Ureter (tissue), 1 donor: ENCODE data around the gene KIRREL3. TPM values are rescaled to one million over a fixed set of nuclear protein-coding genes. Genes with fewer than 3 reads are reported as not detected.
A peak's percentile ranks its signal among the peaks of the same experiment; 100 is the strongest.

Source experiments
- DNase-seq: peaks from one replicate; pipeline ENCODE4 v3.0.0-alpha.2; 2020; ENCODE audit warnings: low spot score
- total RNA-seq: library from RNA; stranded (reverse); gene quantifications from one replicate; pipeline ENCODE4 v1.2.4, GENCODE V29; 2023
- donor health status: DM: yes; HTN: yes; CAD: no.

Gene KIRREL3
- total RNA-seq, 1 donor from 2014 or later, result not detected

DNA sequence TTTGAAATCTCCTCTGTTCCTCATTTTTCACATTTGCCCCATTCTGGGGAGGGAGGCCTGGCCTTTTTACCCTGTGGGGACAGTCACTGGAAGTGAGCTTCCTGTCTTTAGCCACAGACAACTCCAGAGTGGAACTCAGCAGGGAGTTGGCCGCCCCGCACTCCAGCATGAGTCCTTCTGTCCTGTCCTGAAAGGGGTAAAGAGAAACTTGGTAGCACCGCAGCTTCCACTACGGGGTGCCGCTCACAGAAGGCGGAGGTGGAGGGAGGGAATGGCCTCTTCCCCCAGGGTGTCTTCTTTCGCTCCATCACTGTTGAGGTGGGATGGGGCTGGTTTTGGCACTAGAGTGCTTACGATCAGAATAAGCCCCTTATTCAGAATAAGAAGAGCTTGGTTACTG, 512.9 kb downstream of the KIRREL3 start:
- no peak for DNase-seq

DNA sequence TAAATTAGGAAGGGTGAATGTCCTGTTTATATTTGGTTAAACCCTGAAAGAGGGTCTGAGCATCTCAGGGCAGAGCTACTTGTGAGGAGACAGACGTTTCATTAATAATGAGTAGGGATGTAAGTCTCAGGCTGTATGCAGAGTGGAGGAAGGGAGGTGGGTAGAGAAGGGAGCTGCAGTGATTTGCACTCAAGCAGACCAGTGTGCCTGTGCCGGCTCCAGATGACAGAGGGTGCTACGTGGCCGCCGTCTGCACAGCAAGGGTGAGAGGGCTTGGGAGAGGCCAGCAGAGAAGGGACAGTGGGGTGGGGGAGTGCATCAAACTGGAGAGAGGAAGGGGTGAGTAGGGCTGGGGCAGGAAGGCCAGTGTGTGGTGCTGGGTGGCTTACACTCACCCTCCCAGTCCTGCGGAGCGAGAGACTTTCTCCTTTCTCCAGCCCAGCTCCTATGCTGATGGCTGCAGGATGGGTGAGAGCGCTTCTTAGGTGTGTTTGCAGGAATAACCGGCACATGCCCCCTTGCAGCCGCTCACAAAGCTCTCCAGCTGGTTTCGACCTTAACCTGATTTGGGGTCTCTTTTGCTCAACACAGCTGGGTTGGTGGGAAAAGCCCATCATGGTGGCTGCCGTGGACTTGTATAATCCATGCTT, 514.5 kb downstream of the KIRREL3 start:
- no peak for DNase-seq

DNA sequence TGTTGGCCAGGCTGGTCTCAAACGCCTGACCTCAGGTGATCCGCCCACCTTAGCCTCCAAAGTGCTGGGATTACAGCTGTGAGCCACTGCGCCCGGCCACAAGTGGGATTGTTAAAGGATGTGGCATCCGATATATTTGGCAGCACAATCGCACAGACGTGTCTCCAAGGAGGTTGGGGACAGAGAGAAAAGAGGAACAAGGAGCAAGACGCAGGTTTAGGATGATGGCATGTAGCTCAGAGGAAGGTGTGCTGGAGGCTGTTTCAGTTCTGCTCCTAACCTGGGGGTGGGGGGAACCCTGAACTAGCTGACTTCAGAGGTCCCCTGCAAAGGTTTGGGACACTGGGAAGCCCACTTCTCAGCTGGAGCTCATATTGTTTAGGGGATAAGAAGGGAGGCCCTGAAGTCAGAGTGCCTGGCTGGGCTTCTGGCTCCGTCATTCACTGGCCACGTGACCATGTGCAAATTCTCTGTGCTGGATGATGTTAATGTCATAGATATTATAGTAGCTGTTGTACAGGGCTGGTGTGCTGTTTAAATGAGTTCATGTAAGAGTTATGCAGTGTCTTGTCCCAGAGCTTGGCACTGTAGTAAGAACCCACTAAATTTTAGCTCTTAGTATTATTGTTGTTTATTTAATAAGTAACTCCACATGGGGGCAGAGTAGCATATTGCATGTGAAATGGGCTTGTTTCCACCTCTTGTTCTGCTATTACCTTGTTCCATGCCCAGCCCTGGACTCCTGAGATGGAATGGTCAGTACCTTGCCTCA, 515.4 kb downstream of the KIRREL3 start:
- no peak for DNase-seq

DNA sequence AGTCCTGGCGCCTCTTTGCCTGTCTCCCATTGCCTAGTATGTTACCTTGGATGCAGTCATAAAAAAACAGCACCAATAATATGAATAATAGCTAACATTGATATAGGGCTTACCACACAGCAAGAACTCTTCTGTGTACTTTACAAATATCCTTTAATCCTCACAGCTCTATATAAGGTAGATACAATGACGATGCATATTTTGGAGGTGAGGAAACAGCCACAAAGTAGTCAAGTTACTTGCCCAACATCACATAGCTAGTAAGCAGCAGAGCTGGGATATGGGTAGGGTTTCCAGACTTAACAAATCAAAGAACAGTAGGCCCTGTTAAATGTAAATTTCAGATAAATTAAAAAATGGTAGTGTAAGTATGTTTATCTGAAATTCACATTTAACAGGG, 516.3 kb downstream of the KIRREL3 start:
- DNase-seq, result no peak

DNA sequence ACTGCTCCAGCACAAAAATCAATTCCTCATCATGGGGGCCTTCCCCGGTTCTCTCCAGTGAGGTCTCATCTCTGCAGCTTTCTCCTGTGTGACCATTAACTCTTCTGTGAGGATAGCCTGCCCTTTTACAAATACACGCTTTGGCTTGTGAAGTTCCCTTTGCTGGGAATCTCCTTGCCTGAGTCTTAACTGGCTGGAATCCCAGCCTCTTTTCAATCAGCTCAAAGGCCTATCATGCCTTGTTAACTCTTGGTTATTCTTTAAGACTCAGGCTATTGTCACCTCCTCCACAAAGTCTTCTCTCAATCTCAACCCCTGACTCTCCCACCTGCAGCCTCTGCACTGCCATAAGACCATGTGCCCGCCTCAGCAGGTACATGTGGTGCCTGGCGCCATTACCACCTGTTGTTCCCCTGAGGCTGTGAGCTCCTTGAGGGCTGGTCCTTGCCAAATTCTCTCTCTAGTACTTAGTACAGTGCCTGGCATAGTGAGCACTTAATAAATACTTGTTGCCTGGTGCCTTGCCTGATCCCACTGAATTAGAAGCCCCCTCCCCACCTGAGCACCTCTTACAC, 516.9 kb downstream of the KIRREL3 start:
- no peak for DNase-seq

DNA sequence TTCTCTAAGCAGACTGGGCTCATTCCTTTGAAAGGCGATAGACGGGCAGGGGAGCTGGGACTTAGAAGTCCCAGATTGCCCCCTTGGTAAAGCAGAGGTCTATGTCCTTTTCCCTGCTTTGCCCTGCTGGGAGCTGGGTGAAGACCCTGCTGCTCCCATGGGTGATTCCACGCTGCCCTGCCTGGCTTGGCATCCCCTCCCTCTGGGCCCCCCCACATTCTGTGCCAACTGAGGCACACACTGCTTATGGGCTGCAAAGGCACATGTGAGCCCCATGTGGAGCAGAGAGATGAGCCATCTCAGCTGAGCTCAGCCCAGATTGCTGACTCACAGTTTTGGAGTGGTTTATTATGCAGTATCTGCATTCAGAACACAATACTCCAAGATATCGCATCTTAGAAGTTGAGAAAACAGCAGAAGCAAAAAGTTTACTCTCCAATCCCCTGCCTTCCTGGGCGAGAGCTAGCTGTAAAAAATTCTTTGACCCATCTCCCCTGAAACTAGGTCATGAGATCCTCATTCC, 517.9 kb downstream of the KIRREL3 start:
- no peak for DNase-seq

DNA sequence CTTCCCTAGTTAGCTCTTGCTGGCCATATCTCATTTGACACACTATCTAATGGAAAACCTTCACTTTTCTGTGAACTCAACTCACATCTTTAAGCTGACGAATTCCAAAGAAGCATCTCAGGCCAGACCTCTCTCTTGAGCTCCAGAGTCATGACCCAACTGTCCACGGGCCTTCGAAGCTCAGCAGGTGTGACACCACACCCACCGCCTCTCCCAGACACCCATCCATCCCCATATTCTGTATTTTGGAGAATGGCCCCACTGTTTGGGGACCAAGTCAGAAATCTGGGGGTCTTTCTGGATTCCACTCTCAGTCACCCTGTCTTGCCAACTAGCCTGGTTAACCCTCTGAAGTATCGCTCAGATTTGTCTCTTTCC, 519.3 kb downstream of the KIRREL3 start:
- no peak for DNase-seq

DNA sequence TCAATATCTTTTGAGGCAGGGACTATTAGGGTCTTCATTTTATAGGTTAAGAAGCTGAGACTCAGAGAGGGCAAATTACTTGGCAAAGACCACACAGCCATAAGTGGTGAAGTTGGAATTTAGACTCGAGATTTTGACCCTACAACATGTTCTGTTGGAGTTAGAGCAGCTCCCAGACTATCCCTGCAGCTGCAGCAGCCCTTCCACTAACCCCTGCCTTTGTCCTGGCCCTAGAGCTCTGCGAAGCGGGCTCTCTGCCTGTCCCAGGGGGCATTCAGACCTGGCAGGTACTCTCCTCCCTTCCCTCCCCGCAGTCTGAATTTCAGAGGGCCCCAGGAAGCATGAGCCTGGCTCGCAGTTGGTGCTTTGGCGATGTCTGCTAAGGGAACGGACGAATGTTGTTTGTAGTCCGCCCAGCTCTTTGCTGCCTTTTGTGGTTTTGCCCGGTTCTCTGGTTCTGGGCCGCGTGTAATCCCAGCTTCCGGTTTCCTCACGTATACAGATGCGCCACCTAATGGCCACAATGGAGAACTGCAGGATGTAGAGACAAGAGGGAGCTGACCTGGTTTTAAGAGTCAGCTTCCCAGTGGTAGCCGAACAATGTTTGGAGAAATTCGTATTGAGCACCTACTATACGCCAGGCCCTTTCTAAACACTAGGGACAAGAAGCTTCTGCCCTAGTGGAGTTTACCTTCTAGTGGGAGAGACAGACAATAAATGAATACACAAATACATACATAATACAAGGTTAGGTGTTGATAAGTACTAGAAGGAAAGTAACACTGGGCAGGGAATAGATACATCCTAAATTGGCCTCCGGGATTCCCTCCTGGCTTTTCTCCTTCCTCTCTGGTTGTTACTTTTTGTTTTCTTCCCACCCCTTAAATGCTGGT, 519.9 kb downstream of the KIRREL3 start:
- peak; percentile 87 for DNase-seq

DNA sequence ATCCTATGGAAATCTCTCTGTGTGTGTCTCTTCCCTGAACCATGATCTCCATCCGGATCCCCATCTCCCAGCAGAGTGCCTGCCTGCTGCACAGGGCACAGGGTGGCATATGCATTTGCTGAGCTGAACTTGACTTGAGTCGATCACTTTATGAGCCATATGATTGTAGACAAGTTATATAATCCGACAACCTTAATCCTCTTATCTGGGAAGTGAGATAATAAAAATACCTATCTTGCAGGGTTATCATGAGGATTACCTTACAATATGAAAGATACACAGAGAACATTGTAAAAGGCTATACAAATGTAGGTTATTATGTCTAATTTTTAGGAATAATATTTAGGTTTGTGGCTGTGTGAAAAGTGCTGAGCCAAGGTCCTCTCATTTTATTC, 520.6 kb downstream of the KIRREL3 start:
- no peak for DNase-seq

DNA sequence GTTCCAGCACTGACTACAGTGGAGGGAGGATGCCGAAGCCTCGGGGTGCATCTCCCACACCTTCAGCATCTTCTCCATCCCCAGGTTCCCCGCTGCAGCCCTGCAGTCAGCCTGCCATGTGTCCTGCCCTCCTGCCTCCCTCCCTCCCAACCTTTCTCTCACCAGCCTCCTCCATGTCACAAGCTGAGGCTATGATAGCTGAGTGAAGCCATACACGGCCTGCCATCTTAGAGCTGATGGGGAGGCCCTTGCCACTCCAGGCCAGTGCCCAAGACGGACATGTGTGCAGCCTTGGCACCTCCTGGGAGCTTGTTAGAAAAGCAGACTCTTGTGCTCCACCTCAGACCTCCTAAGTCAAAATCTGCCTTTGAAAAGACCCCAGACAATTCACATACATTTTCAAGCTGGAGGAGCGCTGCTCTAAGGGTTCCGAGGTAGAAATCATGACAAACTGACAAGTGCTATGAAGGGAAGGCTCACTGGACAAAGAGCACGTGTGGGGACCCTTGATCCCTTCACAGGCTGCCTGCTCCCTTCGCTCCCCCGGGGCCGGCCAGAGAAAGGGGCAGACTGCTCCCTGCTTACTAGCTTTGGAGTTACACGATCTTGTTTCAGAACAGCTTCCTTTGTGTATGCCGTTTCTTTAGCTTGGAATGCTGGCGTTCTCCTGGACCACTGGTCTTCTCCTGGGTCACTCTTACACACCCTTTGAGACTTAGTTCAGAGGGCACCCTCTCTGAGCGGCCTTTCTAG, 521.2 kb downstream of the KIRREL3 start:
- no peak for DNase-seq

DNA sequence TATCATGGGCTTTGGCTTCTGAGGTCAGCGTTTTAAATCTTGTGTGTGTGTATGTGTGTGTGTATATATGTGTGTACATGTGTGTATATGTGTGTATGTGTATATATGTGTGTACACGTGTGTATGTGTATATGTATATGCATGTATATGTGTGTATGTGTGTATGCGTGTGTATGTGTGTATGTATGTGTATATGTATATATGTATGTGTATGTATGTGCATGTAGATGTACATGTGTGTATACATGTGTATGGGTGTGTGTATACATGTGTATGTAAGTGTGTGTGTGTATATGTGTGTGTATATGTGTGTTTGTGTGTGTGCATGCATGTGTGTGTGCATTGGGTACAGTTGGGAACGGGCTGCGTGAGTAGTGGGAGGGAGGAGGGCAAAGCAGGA, 522.1 kb downstream of the KIRREL3 start:
- DNase-seq, result no peak

DNA sequence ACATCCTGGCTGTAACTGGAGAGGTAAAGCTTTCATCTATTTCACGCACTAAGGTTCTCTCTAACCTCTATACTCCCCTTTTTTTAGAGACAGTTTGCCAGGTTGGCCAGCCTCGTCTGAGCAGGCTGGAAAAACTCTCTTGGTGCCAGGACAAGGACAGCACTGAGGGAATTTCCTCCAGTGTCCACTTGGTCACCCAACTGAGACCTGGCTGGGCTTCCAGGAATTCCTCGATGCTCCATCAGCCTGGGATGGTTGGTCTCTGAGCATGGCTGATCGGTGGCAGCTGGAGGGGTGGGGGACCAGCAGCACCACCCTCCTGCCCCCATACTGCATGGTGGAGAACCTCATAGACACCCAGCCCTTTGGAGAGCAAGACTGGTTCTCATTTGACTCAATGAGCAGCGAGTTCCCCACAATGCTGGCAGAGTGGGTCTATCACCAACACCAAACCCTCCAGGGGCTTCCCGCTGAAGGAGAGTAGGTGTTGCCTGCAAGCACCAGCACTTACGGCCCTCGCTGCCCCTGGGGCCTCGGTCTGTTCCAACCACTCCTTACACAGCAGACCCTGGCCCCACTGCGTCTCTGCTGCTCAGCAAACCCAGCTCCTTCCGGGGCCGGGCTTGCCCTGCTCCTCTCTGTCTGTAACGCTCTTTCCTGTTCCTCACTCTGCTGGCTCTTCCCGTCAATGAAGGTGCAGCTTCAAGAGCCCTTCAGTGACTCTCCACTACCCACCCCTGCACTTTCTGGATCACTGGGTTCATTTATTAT, 522.9 kb downstream of the KIRREL3 start:
- DNase-seq, result no peak

DNA sequence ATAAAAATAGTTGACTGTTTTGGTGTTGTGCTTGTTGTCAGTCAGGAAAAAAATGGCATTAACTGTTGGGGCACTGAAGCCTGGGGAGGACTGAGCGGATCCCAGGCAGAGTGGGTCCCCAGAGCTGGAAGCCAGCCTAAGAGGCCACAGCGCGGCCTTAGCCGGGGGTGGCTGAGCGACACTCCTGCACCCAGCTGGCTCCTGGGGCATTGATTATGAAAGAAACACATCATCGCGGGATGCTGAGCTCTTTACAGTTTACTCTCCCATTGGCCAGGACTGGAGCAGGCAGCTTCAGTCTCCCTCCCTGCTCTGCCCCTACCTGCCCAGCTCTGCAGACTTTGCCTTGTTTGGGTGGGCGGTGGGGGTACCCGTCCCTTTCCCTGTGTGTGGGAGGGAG, 523.6 kb downstream of the KIRREL3 start:
- no peak for DNase-seq

DNA sequence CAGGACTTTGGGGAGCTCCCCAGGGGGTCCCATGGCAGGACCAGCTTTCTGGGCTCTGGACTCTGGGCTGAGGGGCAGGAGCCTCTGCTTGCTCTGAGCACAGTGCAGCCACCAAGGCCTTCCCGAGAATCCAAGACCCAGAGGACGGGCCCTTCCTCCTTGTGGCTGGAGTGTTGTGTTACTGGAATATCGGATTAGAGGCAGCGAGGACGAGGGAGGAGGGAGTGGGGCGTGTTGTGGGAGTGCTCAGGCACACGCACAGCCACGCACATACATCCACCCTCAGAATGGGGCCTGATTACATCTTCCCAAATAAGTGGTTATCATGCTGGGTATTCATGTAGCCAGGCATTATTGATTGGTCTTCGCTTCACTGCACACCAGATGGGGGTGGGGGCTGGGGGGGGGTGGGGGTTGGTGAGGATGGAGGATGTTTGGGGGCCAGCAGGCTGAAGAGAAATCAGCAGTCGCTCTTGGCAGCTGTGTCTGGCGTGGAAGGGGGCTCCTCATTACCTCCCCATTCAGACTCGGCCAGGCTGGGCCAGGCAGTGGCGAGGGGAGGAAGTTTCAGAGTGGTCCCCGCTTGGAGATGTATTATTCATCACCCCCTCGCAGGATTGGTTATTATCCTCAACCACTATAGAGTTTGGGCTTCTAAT, 524.2 kb downstream of the KIRREL3 start:
- DNase-seq, result no peak

DNA sequence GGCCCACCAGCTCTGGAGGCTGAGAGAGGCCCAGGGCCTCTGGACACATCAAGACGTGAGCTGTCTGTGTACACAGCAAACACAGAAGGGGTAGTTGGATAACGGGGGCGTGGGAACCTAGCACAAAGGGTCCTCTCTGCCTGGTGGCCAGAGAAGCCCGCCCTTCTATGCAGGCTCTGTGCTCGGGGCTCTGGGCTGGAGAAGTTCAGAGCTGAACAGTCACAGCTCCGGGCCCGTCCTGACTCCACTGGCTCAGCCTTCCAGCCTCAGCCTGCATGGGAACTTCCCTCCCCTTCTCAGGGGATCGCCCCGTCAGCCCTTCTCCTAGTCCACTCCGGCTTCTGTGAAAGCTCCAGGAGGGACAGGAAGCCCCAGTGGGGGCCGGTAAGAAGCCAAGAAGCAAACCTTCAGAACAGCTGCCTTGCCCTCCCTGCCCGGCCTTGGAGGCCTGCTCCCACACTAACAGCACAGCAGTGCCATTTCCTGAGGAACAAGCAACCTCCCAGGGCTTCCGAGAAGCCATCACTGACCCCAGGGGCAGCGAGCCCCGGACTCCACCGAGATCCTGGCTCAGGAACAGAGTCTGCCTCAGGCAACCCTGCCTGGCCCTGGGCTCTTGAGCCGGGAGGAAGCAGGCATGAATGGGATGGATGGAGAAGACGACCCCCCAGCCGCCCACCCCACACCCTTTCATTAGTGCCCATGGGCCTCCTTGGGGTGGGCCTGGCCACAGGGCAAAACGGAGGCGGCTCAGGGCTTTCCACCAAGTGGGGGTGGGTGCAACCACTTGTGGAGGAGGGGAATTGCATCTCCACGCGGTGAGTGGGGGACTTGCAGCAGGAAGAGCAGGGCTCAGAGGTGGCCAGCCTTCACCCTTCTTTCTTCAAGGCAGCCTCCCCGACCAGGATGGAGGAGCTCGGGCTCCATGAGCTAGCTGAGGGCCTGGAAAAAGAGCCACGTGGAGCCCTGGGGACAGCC, 525.3 kb downstream of the KIRREL3 start:
- no peak for DNase-seq

DNA sequence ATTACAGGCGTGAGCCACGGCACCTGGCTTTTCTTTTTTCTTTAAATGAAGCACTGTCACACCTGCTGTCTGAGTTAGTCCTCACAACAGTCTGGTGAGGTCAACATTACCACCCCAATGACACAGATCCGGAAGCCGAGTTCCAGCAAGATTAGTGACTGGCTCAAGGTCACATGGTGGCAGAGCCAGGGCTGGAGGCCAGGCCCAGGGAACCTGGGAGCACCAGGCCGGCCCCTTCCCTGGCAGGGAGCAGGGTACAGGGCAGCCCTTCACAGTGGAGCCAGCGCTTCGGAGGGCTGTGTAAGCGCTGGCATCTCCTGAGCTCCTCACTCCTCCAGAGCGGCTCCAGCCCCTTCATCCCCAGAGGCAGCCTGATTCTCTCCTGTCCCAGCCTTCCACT, 526.4 kb downstream of the KIRREL3 start:
- no peak for DNase-seq

DNA sequence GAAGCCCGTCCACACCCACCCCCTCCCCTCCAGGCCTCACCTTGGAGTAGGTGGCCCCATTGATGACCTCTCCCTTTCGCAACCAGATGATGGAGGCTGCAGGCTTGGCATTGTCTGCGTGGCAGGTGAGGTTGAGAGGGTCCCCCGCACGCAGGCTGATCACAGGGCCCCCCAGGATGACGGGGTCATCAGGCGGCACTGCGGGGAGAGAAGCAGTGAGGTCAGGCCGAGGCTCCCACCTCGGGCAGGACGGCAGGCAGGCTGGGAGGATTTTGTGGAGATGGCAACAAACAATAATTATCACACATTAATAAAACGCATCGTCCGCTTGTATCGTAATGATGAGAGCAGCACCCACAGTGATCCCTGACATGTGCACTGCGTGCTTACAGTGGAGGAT, 527.3 kb downstream of the KIRREL3 start:
- DNase-seq, result no peak

DNA sequence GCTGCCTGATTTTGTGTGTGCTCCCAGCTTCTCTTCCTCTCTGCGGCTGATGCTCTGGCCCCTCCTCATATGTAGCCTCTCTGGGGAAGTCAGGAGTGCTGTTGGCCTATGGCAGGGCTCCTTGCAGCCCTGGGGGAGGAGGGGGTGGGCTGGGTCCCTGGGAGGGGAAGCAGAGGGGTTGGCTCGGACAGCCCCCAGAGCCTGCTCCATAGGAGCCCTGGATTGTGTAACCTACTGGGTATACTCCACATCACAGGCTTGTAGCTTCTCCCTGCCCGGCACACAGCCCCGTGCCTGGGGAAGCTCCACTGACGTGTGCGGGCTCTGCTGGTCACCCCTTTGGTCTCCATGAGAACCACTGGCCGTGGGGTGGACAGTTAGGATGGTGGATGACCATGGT, 531.3 kb downstream of the KIRREL3 start:
- no peak for DNase-seq

DNA sequence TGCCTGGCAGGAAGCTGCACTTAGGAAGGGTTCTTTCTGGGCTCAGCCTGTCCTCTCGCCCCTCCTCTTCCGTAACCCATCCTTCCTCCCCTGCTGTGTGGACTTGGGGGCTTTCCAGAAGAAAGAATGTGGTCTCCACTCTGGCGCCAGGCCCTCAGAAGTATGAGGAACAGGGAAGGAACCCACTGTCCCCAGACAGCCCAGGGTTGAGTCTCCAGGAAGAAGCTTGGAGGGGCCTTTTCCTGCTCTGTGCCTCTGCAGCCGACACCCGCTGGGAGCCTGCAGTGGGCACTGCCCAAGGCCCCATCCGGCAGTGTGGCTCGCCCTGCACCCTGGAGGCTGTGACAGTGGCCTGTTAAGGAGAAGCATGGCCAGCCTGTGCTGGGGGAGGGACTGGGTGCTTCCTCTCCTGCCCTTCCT, 532.5 kb downstream of the KIRREL3 start:
- DNase-seq, result no peak
